Karpas-422 (cell line): ENCODE measurements around the gene RTN4RL1. TPM values are rescaled to one million over a fixed set of nuclear protein-coding genes. Genes with fewer than 3 reads are reported as not detected.

Source experiments
- DNase-seq: peaks from one replicate; pipeline ENCODE4 v3.0.0-alpha.2; 2015
- H2AFZ ChIP-seq: fragments of 200-600 bp; sonication (generic); 2 replicates; pipeline ENCODE4 v1.6.1; 2014; ENCODE audit warnings: antibody characterized with exemption, low read length, mixed read lengths
- H3K27ac ChIP-seq: fragments of 200-600 bp; sonication (generic); 2 replicates; pipeline ENCODE4 v1.5.1; 2014; ENCODE audit warnings: mild to moderate bottlenecking, low read length, moderate library complexity
- H3K27me3 ChIP-seq: fragments of 200-600 bp; sonication (generic); 2 replicates; pipeline ENCODE4 v1.6.1; 2014; ENCODE audit warnings: low read length, mixed read lengths
- H3K36me3 ChIP-seq: fragments of 200-600 bp; sonication (generic); 2 replicates; pipeline ENCODE4 v1.6.1; 2014; ENCODE audit warnings: low read length, mixed read lengths; ENCODE audit not compliant: insufficient read depth
- H3K4me1 ChIP-seq: fragments of 200-600 bp; sonication (generic); 2 replicates; pipeline ENCODE4 v1.6.1; 2014; ENCODE audit warnings: mild to moderate bottlenecking, low read length, mixed read lengths
- H3K4me2 ChIP-seq: fragments of 200-600 bp; sonication (generic); 2 replicates; pipeline ENCODE4 v1.6.1; 2014; ENCODE audit warnings: low read length, low read depth, mild to moderate bottlenecking; ENCODE audit not compliant: poor library complexity, severe bottlenecking
- H3K4me3 ChIP-seq: fragments of 200-600 bp; sonication (generic); 2 replicates; pipeline ENCODE4 v1.5.1; 2014; ENCODE audit warnings: mild to moderate bottlenecking, antibody characterized with exemption, low read length, mixed read lengths
- H3K79me2 ChIP-seq: fragments of 200-600 bp; sonication (generic); 2 replicates; pipeline ENCODE4 v1.6.1; 2014; ENCODE audit warnings: mild to moderate bottlenecking, low read length, mixed read lengths
- H3K9ac ChIP-seq: fragments of 200-600 bp; sonication (generic); 2 replicates; pipeline ENCODE4 v1.6.0; 2014; ENCODE audit warnings: low read length
- H3K9me2 ChIP-seq: fragments of 200-600 bp; sonication (generic), shearing (Covaris generic); replicated peaks from 2 replicates; pipeline ENCODE4 v1.6.0; 2014; ENCODE audit warnings: mild to moderate bottlenecking, low read length, moderate library complexity; ENCODE audit not compliant: insufficient read depth
- H3K9me3 ChIP-seq: fragments of 300-700, 200-600 bp; sonication (generic); 2 replicates; pipeline ENCODE4 v1.6.1; 2014; ENCODE audit warnings: low read length, mixed read lengths
- H4K20me1 ChIP-seq: fragments of 200-600 bp; sonication (generic); 2 replicates; pipeline ENCODE4 v1.6.1; 2014; ENCODE audit warnings: mild to moderate bottlenecking, antibody characterized with exemption, low read length, low read depth; ENCODE audit not compliant: insufficient read depth
- total RNA-seq: library from RNA; depleted of rRNA; stranded (reverse); fragments of >200 nt; shearing (Covaris generic); gene quantifications from 2 replicates; pipeline ENCODE4 v1.2.3, GENCODE V29; 2014; ENCODE audit warnings: low replicate concordance

The RTN4RL1 gene
- total RNA-seq, 1 experiment from 2014 or later = 0.30 TPM

DNA sequence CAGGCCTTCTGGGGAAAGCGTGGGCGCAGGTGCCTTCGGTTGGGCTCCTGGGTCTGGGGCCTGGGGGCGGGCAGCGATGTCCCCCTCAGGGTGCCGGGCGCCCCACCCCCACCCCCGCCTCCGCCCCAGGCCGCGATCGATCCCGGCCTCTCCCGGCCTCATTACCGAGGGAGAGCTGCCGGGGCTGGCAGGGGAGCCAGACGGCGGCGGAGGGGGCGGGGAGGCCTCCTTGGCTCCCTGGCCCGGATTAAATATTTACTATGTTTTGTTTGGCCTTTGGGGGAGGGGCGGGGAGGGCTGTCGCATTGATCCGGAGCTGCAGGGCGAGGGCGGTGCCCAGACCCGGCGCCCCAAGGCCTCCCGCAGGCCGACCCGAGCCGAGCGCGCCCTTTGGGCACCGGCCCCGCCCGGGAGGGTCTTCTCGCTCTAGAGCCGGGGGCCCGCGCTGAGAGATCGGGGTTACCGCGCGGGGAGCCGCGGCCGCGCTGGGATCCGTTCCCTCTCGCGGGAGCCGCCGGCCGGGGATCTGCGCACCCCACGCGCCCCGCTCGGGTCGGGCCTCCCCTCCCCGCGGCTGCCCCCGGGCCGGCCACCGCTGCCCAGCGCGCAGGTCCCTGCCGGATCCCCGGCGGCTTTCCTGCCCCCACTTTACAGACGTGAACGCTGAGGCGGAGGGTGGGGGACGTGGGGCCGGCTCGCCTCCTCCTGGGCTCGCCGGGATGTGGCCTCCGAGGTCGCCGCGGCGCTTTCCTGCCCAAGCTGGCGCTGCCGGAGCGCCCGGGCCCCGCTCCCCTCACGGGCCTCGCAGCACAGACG is 27.0 kb downstream of the RTN4RL1 start:
- H3K4me2 ChIP-seq = no peak overlapping the region
- H2AFZ ChIP-seq = no peak overlapping the region
- no peak overlapping the region for H3K9ac ChIP-seq
- no peaks in the 10 kb centered on the region for H3K9me2 ChIP-seq
- no peaks in the 10 kb centered on the region for H3K4me1 ChIP-seq
- no peaks in the 10 kb centered on the region for H3K79me2 ChIP-seq
- no peak overlapping the region for H3K27ac ChIP-seq
- H3K9me3 ChIP-seq = no peaks in the 10 kb centered on the region
- H3K36me3 ChIP-seq = no peaks in the 10 kb centered on the region
- H4K20me1 ChIP-seq = no peaks in the 10 kb centered on the region
- no peaks in the 10 kb centered on the region for H3K27me3 ChIP-seq
- DNase-seq = no peak
- no peak overlapping the region for H3K4me3 ChIP-seq

DNA sequence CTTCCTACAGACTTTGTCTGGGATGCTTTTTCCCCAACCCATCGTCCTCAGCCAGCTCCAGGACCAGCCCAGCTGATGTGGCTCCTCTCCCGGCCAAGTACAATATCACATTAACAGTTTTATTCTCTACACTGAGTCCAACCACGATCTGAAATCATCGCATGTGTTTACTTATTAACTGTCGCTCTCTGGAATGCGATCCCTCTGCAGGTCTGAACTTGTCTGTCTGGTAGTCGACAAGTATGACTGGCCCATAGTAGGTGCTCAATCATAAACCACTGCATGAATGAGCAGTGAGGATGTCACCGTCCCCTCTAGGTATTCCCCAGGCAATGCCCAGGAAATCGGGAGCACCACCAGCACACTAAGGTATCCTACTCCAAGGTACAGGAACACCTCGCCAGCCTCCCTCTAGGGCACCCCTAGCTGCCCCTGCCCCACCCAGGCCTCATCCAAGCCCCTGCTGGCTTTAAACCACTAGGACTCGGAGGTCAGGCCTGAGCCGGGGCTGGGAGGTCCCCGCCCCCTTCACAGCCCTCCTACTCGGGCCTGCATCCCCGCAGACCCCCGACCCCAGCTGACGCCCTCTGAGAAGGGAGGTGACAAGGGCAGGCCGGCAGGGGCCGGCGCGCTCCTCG is 27.7 kb downstream of the RTN4RL1 start:
- H3K4me2 ChIP-seq = no peak overlapping the region
- H3K79me2 ChIP-seq = no peaks in the 10 kb centered on the region
- H3K9me2 ChIP-seq = no peaks in the 10 kb centered on the region
- H3K27me3 ChIP-seq = no peaks in the 10 kb centered on the region
- H3K4me3 ChIP-seq = no peak overlapping the region
- DNase-seq = no peak
- H2AFZ ChIP-seq = no peak overlapping the region
- H3K9me3 ChIP-seq = no peaks in the 10 kb centered on the region
- H4K20me1 ChIP-seq = no peaks in the 10 kb centered on the region
- no peak overlapping the region for H3K9ac ChIP-seq
- H3K4me1 ChIP-seq = no peaks in the 10 kb centered on the region
- no peak overlapping the region for H3K27ac ChIP-seq
- no peaks in the 10 kb centered on the region for H3K36me3 ChIP-seq

DNA sequence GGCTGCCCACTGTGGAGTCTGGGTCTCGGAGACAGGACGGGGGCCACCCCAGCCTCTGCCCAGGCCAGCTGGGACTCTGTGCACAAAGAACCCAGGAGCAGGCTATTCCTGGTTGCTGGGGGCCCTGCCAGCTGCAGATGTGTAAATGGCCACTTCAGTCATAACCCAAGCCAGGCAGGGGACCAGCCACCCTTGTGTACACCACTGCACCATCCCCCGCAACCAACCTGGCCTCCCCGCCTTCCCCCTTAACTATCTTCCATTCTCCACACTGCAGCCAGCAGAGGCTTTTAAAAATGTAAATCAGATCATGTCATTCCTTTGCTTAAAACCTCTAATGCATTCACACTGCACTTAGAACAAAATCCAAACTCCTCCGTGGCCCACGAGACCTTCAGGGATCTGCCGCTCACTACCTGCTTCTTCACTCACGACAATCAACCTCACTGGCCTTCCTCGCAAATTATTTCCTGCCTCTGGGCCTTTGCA is 28.3 kb downstream of the RTN4RL1 start:
- no peak overlapping the region for H2AFZ ChIP-seq

DNA sequence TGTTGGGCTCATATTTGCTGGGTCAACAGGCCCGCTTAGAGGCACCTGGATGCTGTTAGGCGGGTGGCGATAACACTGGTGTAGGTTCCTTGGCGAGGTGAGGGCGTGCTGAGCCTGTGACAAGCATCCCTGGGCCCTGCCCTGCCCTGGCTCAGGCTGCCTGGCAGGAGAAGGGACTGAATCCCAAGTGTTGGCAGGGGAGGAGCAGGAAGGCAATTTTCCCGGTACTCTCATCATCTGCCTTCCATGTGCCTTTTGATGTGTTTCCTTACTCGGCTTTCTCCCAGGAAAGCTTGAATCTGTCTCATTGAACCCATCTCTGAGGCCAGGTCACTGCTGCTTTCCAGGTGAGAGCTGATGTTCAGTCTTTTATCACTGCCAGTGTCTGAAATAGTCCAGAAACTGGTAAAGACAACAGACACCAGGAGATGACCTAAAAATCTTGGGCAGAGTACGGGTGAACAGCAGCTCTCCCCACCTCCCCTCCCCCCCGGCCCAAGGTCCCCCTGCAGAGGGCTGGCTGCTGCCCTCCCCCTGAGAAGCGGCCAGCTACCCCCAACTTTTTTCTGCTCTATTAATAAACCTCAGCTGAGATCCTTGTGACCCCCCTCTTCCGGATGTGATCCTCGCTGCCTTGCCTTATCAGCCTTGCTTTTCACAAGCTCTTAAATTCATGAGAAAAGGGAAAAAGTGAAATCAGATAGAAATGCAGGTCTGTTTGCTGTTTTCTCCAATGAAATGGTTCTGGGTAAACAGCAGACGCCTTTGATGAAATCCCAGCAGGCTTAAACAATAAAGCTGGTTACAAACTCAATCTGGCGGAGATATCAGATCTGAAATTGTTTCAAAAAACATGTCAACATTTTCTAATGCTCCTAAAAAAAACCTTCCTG is 29.0 kb downstream of the RTN4RL1 start:
- no peak overlapping the region for H3K9ac ChIP-seq
- H3K9me2 ChIP-seq = no peaks in the 10 kb centered on the region
- H3K27ac ChIP-seq = no peak overlapping the region
- no peak overlapping the region for H3K4me3 ChIP-seq
- no peaks in the 10 kb centered on the region for H3K9me3 ChIP-seq
- no peak overlapping the region for H3K4me2 ChIP-seq
- H3K4me1 ChIP-seq = no peaks in the 10 kb centered on the region
- H2AFZ ChIP-seq = no peak overlapping the region
- H3K79me2 ChIP-seq = no peaks in the 10 kb centered on the region
- no peaks in the 10 kb centered on the region for H3K27me3 ChIP-seq
- no peaks in the 10 kb centered on the region for H3K36me3 ChIP-seq
- no peaks in the 10 kb centered on the region for H4K20me1 ChIP-seq
- no peak for DNase-seq

More for the DNA sequence above, 28.3 kb downstream of the RTN4RL1 start:
- no peaks in the 10 kb centered on the region for H3K79me2 ChIP-seq
- H3K9ac ChIP-seq = no peak overlapping the region
- H3K27me3 ChIP-seq = no peaks in the 10 kb centered on the region
- H3K36me3 ChIP-seq = no peaks in the 10 kb centered on the region
- no peaks in the 10 kb centered on the region for H3K9me3 ChIP-seq
- no peak overlapping the region for H3K4me3 ChIP-seq
- H3K4me2 ChIP-seq = no peak overlapping the region
- H3K27ac ChIP-seq = no peak overlapping the region
- no peak for DNase-seq
- no peaks in the 10 kb centered on the region for H3K4me1 ChIP-seq
- no peaks in the 10 kb centered on the region for H4K20me1 ChIP-seq
- no peaks in the 10 kb centered on the region for H3K9me2 ChIP-seq

DNA sequence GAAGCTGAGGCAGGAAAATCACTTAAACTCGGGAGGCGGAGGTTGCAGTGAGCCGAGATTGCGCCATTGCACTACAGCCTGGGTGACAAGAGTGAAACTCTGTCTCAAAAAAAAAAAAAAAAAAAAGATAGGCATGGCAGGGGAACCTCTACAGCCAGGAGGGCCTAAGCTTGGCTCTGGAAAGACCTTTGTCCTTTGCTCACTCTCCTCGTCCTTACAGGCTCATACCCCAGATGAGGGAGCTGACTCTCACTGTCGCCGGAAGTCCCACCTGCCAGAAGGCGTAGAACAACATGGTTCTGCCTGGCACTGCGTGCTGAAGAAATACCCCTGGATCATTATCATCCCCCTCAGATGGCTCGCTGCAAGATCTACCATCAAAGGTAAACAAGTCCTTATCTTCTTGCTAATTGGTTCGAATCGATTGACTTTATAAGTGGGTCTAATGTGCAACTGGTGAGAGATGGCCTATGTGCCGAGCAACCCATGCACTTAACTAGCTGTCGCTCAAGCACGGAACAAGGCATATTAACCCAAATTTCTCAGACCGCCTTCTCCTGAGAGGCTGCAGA is 29.7 kb downstream of the RTN4RL1 start:
- H3K9me2 ChIP-seq = no peaks in the 10 kb centered on the region
- H2AFZ ChIP-seq = no peak overlapping the region
- no peak for DNase-seq
- H3K9me3 ChIP-seq = no peaks in the 10 kb centered on the region
- H3K27me3 ChIP-seq = no peaks in the 10 kb centered on the region
- H3K4me1 ChIP-seq = no peaks in the 10 kb centered on the region
- no peaks in the 10 kb centered on the region for H4K20me1 ChIP-seq
- H3K36me3 ChIP-seq = no peaks in the 10 kb centered on the region
- H3K27ac ChIP-seq = no peak overlapping the region
- H3K79me2 ChIP-seq = no peaks in the 10 kb centered on the region
- H3K9ac ChIP-seq = no peak overlapping the region
- no peak overlapping the region for H3K4me2 ChIP-seq
- no peak overlapping the region for H3K4me3 ChIP-seq

DNA sequence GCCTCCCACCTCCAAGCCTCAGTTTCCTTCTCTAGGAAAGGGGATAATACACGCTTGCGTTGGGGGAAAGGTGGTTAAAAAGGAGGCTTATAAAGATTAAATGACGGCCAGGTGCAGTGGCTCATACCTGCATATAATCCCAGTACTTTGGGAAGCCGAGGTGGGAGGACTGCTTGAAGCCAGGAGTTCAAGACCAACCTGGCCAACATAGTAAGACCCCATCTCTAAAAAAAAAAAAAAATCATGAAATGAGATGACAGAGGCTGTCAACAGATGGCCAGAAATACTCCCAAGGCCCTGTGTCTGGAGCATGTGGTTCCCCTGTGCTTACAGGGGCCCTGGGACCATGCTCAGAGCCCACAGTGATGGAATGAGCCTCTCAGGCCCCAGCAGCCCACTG is 30.4 kb downstream of the RTN4RL1 start:
- Histone ChIP-seq H3K4me3 (no peak overlapping the region), H3K27me3 (no peaks in the 10 kb centered on the region), H3K27ac (no peak overlapping the region), H3K9me2 (no peaks in the 10 kb centered on the region), H2AFZ (no peak overlapping the region), H3K4me2 (no peak overlapping the region), H3K9me3 (no peaks in the 10 kb centered on the region), H3K9ac (no peak overlapping the region), H3K79me2 (no peaks in the 10 kb centered on the region), H4K20me1 (no peaks in the 10 kb centered on the region), H3K4me1 (no peaks in the 10 kb centered on the region), H3K36me3 (no peaks in the 10 kb centered on the region)
- no peak for DNase-seq

DNA sequence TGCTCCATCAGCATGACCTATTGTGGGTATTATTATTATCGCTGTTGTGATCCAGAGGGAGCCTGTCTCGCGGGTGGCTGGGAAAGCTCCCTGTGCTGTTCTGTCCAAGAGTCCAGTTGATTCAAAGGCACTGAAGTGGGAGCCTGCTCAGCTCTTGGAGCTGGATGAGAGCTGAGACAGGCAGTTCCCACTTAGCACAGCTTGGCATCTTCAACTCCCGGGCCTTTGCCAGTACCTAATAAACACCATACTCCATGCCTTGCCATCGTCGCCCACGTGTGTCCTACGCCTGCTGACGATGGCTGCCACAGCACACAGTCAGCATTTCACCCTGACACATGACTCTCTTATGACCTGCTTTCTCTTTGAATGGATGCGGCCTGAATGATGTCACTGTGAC is 32.6 kb downstream of the RTN4RL1 start:
- Histone ChIP-seq H3K9me3 (no peaks in the 10 kb centered on the region), H3K27me3 (no peaks in the 10 kb centered on the region), H3K79me2 (no peaks in the 10 kb centered on the region), H3K9me2 (no peaks in the 10 kb centered on the region), H3K36me3 (no peaks in the 10 kb centered on the region), H3K27ac (no peak overlapping the region), H3K4me3 (no peak overlapping the region), H3K4me2 (no peak overlapping the region), H4K20me1 (no peaks in the 10 kb centered on the region), H2AFZ (no peak overlapping the region), H3K4me1 (no peaks in the 10 kb centered on the region), H3K9ac (no peak overlapping the region)
- DNase-seq = no peak
